ENCODE results near the gene PRDM12. TPM values are rescaled to one million over a fixed set of nuclear protein-coding genes. Genes with fewer than 3 reads are reported as not detected.

PRDM12 gene
- total and polyA plus RNA-seq, 2 donors, result not detected

DNA sequence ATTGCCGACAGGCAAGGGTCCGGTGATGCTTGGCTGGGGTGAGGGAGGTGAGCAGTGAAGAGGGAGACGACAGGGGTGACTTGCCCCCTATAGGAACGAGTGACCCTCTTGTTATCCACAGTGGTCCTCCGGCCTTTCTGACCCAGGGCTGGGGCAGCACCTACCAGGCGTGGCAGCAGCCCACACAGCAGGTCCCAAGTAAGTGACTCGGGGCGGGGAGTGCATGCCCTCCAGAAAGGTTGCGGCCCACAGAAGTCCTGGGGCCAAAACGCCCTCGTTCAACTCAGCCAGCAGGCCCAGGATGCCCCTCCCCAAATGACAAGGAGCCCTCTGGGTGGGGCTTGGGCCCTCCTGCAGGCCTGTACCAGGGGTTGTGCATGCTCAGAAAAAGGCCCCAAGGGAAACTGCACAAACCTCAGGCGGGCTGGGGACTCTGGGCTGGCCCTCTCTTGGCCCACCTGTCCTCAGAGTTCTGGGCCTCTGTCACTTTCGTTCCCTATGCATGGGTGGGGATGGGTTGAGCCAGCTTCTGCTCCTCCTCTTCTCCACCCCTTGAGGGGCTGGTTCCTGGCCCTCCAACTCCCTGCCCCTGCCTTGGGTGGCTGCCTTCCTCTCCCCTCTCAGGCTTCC, 32.2 kb upstream of the PRDM12 start:
- 89% methylated on average over 13 of the region's 13 CpGs for WGBS
- Histone ChIP-seq H3K4me3 (ENCODE audit: low read depth, low read length) (no peak overlapping the region), H3K27ac (ENCODE audit: low read depth) (no peak overlapping the region), H3K36me3 (ENCODE audit: insufficient read depth) (peaks cover 7% of the 10 kb centered on the region), H3K4me1 (ENCODE audit: insufficient read depth) (no peaks in the 10 kb centered on the region)
- no peak for DNase-seq (ENCODE audit: extremely low spot score)

DNA sequence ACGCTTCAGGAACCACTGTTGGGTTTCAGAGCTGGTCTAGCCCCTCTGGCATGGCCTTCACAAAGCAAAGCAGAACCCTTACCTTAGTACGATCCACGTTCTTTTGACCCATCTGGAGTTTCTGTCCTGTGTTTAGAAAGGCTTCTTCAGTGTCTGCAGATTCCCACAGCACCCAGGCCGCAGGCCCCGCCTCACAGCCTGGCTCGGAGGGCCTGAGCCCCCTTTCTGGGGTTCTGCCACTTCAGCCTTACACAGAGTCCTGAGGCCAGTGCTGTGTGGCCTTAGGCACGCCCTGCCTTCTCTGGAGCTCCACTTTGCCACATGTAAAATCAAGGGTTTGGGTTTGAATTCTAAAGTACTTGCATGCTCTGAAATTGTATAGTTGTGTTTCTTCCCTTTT, 31.6 kb upstream of the PRDM12 start:
- peaks cover 7% of the 10 kb centered on the region for H3K36me3 ChIP-seq (ENCODE audit: insufficient read depth)
- WGBS, result 94% methylated on average over 7 of the region's 7 CpGs

DNA sequence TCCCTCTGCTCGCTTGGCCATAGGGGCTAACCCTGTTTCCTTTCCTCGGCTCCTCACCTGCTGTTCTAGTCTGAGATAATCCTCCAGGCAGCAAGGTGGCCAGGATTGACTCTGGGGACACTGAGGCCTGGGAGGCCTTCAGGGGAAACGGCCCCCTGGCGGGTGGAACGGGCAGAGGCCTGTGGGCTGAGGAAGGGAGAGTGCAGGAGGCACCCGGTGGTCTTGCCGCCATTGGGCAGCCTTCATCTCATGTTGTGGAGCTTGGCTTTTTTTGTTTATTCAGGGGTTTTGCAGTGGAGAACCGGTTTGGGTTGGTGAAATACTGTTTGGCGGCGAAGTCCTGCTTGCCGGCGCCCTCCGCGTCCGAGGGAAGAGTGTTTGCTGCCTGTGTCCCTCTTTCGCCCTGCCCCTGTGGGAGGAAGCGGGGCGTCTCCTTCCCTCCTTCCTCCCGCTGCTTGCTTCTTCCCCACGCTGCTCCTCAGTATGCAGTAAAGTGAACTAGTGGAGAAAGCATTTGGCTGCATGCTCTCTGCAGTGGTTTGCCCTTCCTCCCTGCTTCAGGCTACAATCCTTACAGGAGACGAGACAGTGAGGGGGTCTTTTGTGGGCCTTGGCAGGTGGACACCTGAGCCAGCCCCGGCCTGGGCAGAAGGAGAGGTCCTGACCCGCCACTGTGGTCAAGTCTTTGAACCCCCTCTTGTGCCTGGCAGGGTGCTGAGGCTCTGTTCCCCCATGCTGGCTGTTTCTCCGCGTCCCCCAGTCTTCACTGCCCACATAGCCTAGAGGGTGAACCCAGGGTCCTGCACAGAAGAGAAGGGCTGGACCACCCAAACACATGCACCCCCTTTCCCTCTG, 30.8 kb upstream of the PRDM12 start:
- H3K27ac ChIP-seq (ENCODE audit: low read depth), result no peak overlapping the region
- DNase-seq (ENCODE audit: extremely low spot score), result no peak
- no peak overlapping the region for H3K4me3 ChIP-seq (ENCODE audit: low read depth, low read length)
- WGBS, result 94% methylated on average over 25 of the region's 25 CpGs
- H3K36me3 ChIP-seq (ENCODE audit: insufficient read depth), result peaks cover 9% of the 10 kb centered on the region
- H3K4me1 ChIP-seq (ENCODE audit: insufficient read depth), result no peaks in the 10 kb centered on the region

More for the DNA sequence above, 31.6 kb upstream of the PRDM12 start:
- Histone ChIP-seq H3K4me1 (ENCODE audit: insufficient read depth) (no peaks in the 10 kb centered on the region), H3K27ac (ENCODE audit: low read depth) (no peak overlapping the region), H3K4me3 (ENCODE audit: low read depth, low read length) (no peak overlapping the region)
- DNase-seq (ENCODE audit: extremely low spot score), result no peak

DNA sequence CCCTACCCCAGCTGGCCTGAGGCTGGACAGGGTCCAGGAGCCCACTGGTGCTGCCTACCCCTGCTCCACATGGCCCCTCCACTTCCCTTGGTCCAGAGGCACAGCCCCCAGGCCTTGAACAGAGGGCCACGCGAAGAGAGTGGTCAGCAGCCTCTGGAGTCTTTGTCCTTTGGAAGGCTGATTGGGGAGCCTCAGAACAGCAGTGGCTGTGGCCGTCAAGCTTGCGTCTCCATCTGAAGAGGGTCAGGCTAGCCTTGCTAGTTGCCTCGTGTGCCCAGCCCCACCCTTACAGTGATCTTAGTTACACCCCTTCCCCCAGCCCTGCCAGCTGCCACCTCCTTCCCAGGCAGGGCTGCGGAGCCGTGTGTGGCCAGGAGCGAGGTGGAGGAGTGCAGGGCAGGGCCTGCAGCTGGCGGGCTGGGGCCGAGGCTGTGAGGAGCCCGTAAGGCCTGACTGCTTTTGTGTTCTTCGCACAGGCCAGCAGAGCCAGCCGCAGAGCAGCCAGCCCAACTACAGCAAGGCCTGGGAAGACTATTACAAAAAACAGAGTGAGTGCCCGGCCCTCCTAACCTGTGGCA, 30.1 kb upstream of the PRDM12 start:
- H3K4me1 ChIP-seq (ENCODE audit: insufficient read depth), result no peaks in the 10 kb centered on the region
- WGBS, result 91% methylated on average over 14 of the region's 14 CpGs
- no peak for DNase-seq (ENCODE audit: extremely low spot score)
- no peak overlapping the region for H3K27ac ChIP-seq (ENCODE audit: low read depth)
- no peak overlapping the region for H3K4me3 ChIP-seq (ENCODE audit: low read depth, low read length)
- H3K36me3 ChIP-seq (ENCODE audit: insufficient read depth), result peaks cover 9% of the 10 kb centered on the region

DNA sequence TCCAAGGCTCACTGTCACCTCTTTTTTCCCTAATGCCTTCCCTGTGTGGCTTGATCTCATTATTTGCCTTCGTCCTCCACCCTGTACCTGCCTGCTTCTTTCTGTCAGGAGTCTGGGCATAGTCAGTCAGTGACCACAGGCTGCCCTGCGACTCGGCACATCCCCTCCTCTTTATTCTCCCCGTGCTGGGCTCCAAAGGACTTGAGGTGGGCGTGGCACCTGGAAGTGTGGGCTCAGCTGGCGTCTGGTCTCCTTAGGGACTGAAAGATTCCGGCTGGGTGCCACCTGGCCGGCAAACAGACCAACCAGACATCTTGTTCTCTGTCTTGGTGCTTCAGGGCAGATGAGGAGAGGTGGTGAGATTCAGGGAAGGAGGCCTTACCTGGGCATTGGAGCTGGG, 29.6 kb upstream of the PRDM12 start:
- 87% methylated on average over 8 of the region's 8 CpGs for WGBS

DNA sequence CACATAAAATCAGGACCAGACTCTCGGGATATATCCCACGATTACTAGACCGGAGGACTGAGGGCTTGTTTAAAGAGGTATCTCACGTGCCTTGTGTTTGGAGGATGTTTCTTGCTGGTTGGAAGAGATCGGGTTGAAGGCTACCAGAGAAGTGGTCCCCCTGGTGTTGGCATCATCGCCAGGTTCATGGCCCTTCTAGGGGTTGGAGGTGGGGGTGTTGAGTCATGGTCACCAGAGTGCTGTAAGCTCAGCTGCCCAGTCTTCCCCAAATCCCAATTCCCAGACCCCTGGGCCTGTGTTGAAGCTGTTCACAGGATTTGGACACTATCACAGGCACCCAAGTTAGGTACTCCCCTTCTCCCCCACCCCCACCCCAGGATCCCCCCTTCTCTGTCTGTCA, 29.1 kb upstream of the PRDM12 start:
- Histone ChIP-seq H3K4me1 (ENCODE audit: insufficient read depth) (no peaks in the 10 kb centered on the region), H3K36me3 (ENCODE audit: insufficient read depth) (peaks cover 9% of the 10 kb centered on the region), H3K27ac (ENCODE audit: low read depth) (no peak overlapping the region), H3K4me3 (ENCODE audit: low read depth, low read length) (no peak overlapping the region)
- WGBS, result 95% methylated on average over 6 of the region's 6 CpGs
- DNase-seq (ENCODE audit: extremely low spot score), result no peak

More for the DNA sequence above, 29.6 kb upstream of the PRDM12 start:
- Histone ChIP-seq H3K4me3 (ENCODE audit: low read depth, low read length) (no peak overlapping the region), H3K27ac (ENCODE audit: low read depth) (no peak overlapping the region), H3K36me3 (ENCODE audit: insufficient read depth) (peaks cover 9% of the 10 kb centered on the region), H3K4me1 (ENCODE audit: insufficient read depth) (no peaks in the 10 kb centered on the region)
- DNase-seq (ENCODE audit: extremely low spot score), result no peak

DNA sequence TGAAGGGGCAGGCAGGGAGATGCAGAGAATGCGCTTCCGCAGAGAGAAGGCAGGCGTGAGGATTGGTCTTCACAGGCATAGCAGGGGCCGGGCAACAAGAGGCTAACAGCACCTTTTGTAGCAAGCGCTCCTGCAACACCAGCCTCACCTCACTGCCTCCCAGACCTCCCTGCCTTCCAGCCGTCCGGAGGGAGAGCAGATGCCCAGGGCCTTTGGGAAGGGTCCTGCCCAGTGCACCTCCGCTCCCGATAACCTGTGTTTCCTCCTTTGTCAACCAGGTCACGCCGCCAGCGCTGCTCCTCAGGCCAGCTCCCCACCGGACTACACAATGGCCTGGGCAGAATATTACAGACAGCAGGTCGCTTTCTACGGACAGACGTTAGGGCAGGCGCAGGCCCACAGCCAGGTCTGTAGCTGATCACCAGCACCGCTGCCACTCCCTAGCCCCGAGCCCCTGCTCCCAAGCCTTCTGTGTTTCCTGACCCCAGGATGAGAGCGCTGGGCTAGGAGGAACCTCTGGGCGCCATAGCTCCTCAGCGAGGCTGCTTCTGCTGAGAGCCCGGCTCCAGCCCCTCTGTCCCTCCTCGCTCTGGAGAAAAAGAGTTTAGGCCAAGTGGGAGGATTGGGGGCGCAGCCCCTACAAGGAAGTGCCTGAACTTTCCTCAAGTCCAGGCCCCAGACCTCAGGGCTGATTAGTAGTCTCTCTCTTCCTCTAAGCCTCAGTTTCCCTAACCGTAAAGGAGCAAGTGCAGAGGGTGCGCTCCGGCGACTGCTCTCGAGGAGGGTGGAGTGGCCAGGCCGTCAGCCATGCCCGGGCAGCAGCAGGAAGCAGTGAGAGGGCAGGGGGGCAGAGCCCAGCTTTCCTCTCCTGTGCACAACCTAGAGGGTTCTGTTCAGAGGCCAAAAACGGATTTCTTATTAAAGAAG, 28.4 kb upstream of the PRDM12 start:
- H3K27ac ChIP-seq (ENCODE audit: low read depth), result no peak overlapping the region
- H3K4me1 ChIP-seq (ENCODE audit: insufficient read depth), result no peaks in the 10 kb centered on the region
- 93% methylated on average over 33 of the region's 33 CpGs for WGBS
- peaks cover 7% of the 10 kb centered on the region for H3K36me3 ChIP-seq (ENCODE audit: insufficient read depth)
- H3K4me3 ChIP-seq (ENCODE audit: low read depth, low read length), result no peak overlapping the region
- DNase-seq (ENCODE audit: extremely low spot score), result no peak

DNA sequence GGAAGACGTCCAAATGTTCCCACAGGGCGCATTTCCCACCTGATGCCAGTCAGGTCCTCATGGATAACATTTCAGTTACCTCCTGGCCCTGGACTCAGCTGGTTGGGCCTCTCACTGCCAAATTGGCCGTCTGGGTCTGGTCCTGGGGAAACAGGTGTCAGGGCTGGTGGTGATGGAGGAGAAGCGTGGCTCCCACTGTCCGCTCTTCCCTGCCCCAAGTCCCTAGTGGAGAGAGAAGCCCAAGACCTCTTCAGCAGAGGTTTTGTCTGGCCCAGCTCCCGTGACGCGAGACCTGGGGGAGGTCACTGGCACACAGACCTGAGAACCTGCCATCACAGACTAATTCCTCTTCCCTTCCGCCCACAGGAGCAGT, 27.8 kb upstream of the PRDM12 start:
- WGBS, result 88% methylated on average over 9 of the region's 9 CpGs
- H3K36me3 ChIP-seq (ENCODE audit: insufficient read depth), result peaks cover 4% of the 10 kb centered on the region

DNA sequence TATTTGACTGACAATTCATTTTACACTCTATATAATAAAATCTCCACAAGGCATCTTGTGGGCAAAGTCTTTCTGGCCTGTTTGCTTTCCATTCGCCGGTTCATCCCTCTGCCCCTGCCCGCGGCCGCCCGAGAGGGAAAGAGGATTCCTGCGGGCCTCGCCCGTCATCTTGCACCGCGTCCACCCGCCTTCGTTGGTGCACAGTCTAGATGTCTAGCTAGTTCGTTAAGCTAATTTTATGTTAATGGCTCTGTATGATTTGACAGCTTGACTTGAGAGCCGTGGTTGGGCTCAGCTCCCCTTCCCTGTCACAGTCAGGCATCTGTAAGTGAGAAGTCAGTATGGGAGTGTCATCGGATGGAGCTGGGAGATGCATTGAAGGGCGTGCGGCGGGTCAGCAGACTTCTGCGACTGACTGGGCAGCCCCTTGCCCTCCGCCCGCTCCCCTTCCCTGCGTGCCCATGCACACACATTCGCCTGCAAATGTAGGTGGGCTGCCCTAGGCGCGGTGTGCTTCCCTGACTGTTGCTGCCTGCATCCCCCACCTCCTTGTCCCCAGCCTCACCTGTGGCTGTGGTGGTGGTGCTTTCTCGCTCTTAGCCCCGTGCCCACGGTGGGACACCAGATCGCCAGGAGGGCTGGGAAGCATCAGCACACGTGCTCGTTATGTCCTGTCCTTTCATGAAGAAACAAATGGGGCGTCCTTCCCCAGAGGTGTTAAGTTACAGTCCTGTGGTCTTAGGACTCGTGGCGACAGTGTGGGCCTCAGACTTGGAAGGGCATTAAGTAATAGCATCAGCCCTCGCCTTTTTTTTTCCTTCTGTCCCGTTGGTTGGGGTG, 25.9 kb upstream of the PRDM12 start:
- DNase-seq (ENCODE audit: extremely low spot score), result no peak
- no peak overlapping the region for H3K27ac ChIP-seq (ENCODE audit: low read depth)
- 80% methylated on average over 37 of the region's 37 CpGs for WGBS
- no peak overlapping the region for H3K4me3 ChIP-seq (ENCODE audit: low read depth, low read length)
- H3K36me3 ChIP-seq (ENCODE audit: insufficient read depth), result peaks cover 3% of the 10 kb centered on the region
- H3K4me1 ChIP-seq (ENCODE audit: insufficient read depth), result no peaks in the 10 kb centered on the region

More for the DNA sequence above, 27.8 kb upstream of the PRDM12 start:
- no peaks in the 10 kb centered on the region for H3K4me1 ChIP-seq (ENCODE audit: insufficient read depth)
- no peak for DNase-seq (ENCODE audit: extremely low spot score)
- H3K4me3 ChIP-seq (ENCODE audit: low read depth, low read length), result no peak overlapping the region
- no peak overlapping the region for H3K27ac ChIP-seq (ENCODE audit: low read depth)

DNA sequence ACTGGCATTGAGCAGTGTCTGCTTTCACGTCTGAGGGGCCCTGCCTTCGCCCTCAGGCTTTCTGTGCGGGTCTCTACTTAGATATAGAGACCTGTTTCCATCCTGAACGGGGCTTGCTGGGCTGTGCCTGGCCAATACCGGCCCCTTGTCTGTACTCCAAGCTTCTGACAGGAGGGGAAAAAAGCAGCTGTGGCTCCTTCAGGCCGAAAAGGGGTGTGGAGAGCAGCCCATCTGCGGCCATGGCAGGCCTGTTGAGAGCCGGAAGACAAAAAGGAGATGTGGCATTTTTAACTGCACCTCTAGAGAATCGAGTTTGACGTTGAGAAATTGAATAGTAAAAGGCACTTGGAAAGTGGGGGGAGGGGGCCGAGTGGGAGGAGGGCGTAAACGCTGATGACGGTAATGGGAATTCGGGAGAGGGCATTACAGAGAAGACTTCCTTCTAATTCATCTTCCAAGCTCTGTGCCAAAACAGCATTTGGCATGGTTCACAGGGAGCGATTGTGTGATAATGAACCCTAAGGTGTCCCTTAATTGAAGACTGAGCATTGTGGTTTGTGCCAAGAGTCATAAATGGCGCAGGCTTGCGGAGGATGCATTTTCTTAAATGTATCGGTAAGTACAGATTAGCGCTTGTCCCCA, 25.1 kb upstream of the PRDM12 start:
- peak; percentile 13 for DNase-seq (ENCODE audit: extremely low spot score)
- Histone ChIP-seq H3K36me3 (ENCODE audit: insufficient read depth) (peaks cover 3% of the 10 kb centered on the region), H3K4me1 (ENCODE audit: insufficient read depth) (no peaks in the 10 kb centered on the region), H3K4me3 (ENCODE audit: low read depth, low read length) (no peak overlapping the region), H3K27ac (ENCODE audit: low read depth) (no peak overlapping the region)
- 58% methylated on average over 20 of the region's 20 CpGs for WGBS

DNA sequence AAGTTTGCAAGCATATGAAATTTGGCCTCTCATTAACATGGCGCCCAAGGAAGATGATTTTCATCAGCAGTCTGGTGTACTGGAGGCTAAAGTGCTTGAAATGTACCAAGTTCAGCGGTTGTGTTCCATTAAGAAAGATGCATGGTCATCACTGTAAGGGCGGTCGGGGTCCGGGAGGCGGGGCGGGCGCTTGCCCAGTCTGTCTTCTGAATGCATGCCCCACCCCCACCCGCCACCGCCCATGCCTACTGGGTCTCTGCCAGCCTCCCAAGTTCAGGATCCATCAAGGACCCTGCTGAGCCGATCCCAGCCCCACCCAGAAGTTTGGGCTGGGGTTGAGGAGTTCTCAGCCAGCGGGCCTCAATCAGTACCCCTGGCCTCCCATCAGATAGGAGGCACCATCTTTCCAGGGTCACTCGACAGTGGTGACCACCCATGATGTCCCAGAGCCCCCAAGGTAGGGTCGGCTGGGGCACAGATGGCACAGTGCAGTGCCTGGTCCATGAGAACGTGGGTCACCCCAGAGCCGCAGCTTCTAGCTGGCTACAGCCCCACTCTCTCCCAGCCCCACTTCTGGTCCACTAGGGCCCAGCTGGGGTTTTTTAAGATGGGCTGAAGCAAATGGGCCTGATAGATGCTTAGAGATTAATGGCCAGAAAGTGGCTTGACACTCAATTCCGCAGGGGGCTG, 24.4 kb upstream of the PRDM12 start:
- Histone ChIP-seq H3K4me1 (ENCODE audit: insufficient read depth) (no peaks in the 10 kb centered on the region), H3K4me3 (ENCODE audit: low read depth, low read length) (no peak overlapping the region), H3K36me3 (ENCODE audit: insufficient read depth) (peaks cover 3% of the 10 kb centered on the region), H3K27ac (ENCODE audit: low read depth) (no peak overlapping the region)
- DNase-seq (ENCODE audit: extremely low spot score), result no peak
- WGBS, result 95% methylated on average over 17 of the region's 17 CpGs

DNA sequence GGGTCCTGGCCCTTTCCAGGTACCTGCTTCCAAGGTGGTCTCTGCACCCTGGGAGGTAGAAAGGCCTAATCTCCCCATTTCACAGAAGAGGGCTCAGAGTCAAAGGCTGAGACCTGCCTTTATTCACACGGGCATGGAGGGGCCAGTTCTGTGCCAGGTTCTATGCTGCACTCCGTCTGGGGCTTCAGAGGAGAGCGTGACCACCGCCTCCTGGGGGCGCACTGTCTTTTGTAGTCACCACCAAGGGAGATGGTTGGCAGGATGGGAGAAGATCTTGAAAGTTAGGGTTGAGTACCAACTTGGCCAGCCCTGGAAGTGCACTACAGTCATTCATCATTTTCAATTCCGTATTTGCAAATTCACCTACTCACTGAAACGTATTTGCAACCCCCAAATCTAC, 23.7 kb upstream of the PRDM12 start:
- Histone ChIP-seq H3K4me3 (ENCODE audit: low read depth, low read length) (no peak overlapping the region), H3K27ac (ENCODE audit: low read depth) (no peak overlapping the region), H3K4me1 (ENCODE audit: insufficient read depth) (no peaks in the 10 kb centered on the region), H3K36me3 (ENCODE audit: insufficient read depth) (peaks cover 3% of the 10 kb centered on the region)
- no peak for DNase-seq (ENCODE audit: extremely low spot score)
- WGBS, result 77% methylated on average over 7 of the region's 7 CpGs
